Measurements from ENCODE around the gene PRELID3B. TPM values are rescaled to one million over a fixed set of nuclear protein-coding genes. Genes with fewer than 3 reads are reported as not detected.

The PRELID3B gene
- total RNA-seq, 1 experiment from 2014 or later = 83.4 TPM

DNA sequence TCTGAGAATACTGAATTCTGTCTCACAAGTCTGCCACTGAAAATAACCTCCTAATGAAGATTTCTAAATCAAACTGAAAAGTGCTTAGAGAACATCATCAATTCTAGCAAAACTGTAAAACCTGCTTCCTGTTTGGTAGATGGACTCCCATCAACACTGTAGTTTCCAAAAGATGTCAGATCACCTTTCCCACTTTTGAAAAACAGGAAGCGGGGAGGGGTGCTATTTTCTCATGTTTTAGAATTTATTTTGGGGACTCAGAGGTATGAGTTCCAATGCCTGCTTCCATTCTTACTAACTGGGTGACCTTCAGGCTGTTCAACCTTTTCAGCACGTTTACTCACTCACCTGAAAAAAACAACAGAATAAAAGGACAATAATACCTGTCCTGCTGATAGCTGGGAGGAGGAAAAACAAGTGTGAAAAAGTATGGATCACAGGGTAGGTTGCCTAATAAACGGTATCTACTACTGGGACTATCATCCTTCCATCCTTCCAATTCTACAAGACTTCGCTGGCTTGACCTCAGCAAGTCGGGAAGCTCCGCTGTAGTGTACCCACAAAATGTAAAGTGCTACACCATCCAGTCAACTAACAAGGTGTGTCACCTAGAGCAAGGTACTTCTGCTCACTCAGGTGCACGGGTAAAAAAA lies 11.5 kb downstream of the PRELID3B start:
- Histone ChIP-seq H3K27ac (ENCODE audit: low read depth, low read length, poor library complexity, severe bottlenecking) (peak overlapping the region; percentile 92), H3K9me3 (ENCODE audit: low read depth, low read length, poor library complexity, severe bottlenecking) (no peaks in the 10 kb centered on the region), H3K4me3 (ENCODE audit: low read depth, low read length, poor library complexity, severe bottlenecking) (peak overlapping the region; percentile 92), H3K27me3 (replicated peaks; ENCODE audit: insufficient read depth, low read depth, low read length, poor library complexity) (no peaks in the 10 kb centered on the region), H3K36me3 (ENCODE audit: insufficient read depth, low read length, poor library complexity, severe bottlenecking) (peaks cover 74% of the 10 kb centered on the region), H3K4me1 (ENCODE audit: insufficient read depth, low read length, poor library complexity, severe bottlenecking) (peaks cover 28% of the 10 kb centered on the region)
- ChIA-PET CTCF (no interaction called here), POLR2A (ENCODE audit: low non-redundant PET) (no interaction called here)
- intact Hi-C loops (cut with micrococcal nuclease; ENCODE audit: unreplicated experiment) = loop anchor here (5.0 kb wide), 2 partner anchors 49 to 139 kb away; partner anchors contain the start of gene NELFCD
- no TSS peak for BruUV-seq (replicated peaks)
- DNase-seq (ENCODE audit: low spot score) = no peak
- TF ChIP-seq, protein P1, sequence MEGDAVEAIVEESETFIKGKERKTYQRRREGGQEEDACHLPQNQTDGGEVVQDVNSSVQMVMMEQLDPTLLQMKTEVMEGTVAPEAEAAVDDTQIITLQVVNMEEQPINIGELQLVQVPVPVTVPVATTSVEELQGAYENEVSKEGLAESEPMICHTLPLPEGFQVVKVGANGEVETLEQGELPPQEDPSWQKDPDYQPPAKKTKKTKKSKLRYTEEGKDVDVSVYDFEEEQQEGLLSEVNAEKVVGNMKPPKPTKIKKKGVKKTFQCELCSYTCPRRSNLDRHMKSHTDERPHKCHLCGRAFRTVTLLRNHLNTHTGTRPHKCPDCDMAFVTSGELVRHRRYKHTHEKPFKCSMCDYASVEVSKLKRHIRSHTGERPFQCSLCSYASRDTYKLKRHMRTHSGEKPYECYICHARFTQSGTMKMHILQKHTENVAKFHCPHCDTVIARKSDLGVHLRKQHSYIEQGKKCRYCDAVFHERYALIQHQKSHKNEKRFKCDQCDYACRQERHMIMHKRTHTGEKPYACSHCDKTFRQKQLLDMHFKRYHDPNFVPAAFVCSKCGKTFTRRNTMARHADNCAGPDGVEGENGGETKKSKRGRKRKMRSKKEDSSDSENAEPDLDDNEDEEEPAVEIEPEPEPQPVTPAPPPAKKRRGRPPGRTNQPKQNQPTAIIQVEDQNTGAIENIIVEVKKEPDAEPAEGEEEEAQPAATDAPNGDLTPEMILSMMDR (conservative IDR thresholded peaks at IDR 0.05; ENCODE audit: low read depth, low read length) = no peak
- no peak for TF ChIP-seq EZH2 (IDR thresholded peaks at IDR 0.05; ENCODE audit: borderline replicate concordance, low read depth, low read length, poor library complexity, severe bottlenecking)

DNA sequence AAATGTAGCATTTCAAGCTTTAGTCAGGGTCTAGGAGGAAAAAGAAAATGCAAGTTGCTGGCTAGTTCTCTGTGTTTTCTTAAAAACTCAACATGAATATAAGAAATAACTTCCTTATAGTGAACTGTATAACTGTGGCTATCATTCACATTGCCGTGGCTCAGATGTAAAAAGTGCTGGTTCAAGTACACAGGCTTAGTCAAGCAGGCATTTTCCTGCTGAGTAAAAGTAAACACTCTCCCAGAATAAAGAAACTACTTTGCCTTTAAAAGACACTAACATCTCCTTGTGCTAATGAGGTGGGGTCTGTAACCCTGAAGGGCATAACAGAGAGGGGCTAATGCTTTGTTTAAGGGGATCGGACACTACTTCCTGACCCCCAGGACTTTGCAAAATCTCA lies 13.8 kb downstream of the PRELID3B start:
- CTCF ChIA-PET = interaction anchor here (0.6 kb wide), 1 partner anchor 44 kb away, joined by 7 read pairs; no protein-coding TSS in a partner anchor
- H3K4me1 ChIP-seq (ENCODE audit: insufficient read depth, low read length, poor library complexity, severe bottlenecking) = peaks cover 28% of the 10 kb centered on the region

DNA sequence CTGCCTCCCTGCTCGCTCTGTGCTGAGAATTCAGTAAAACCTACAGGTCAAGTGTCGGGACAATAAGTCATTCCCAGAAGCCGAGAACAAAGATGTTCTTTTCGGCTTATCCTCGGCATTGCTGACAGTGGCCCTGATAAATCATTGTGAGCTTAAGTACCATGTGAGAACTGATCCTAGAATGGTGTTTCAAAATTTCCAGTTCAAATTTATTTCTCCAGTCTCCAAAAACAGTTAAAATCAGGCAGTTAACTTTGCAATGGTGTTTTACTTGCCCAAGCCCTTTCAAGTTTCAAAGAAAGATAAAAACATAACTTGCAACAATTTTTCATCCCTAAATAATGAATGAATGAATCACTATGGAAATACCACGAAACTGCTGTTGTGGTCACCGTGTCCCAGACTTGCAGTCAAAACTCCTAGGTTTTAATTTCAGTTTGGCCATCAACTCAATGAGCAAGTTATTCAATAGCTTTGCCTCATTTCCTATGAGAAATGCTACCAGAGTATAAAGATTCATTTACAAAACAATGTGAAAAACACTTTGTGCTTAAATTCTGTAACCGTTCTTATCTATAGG lies 14.8 kb downstream of the PRELID3B start:
- Histone ChIP-seq H3K27ac (ENCODE audit: low read depth, low read length, poor library complexity, severe bottlenecking) (no peak overlapping the region), H3K27me3 (replicated peaks; ENCODE audit: insufficient read depth, low read depth, low read length, poor library complexity) (no peaks in the 10 kb centered on the region), H3K36me3 (ENCODE audit: insufficient read depth, low read length, poor library complexity, severe bottlenecking) (peaks cover 68% of the 10 kb centered on the region), H3K4me3 (ENCODE audit: low read depth, low read length, poor library complexity, severe bottlenecking) (no peak overlapping the region), H3K4me1 (ENCODE audit: insufficient read depth, low read length, poor library complexity, severe bottlenecking) (peaks cover 28% of the 10 kb centered on the region), H3K9me3 (ENCODE audit: low read depth, low read length, poor library complexity, severe bottlenecking) (no peaks in the 10 kb centered on the region)
- ChIA-PET CTCF (no interaction called here), POLR2A (ENCODE audit: low non-redundant PET) (no interaction called here)
- TF ChIP-seq EZH2 (IDR thresholded peaks at IDR 0.05; ENCODE audit: borderline replicate concordance, low read depth, low read length, poor library complexity, severe bottlenecking) = no peak
- TF ChIP-seq, protein P1 (conservative IDR thresholded peaks at IDR 0.05; ENCODE audit: low read depth, low read length) = no peak
- no TSS peak for BruUV-seq (replicated peaks)
- intact Hi-C loops (cut with micrococcal nuclease; ENCODE audit: unreplicated experiment) = no loop called here
- no peak for DNase-seq (ENCODE audit: low spot score)

More for the DNA sequence above, 13.8 kb downstream of the PRELID3B start:
- no peak for TF ChIP-seq EZH2 (IDR thresholded peaks at IDR 0.05; ENCODE audit: borderline replicate concordance, low read depth, low read length, poor library complexity, severe bottlenecking)
- TF ChIP-seq, protein P1 (conservative IDR thresholded peaks at IDR 0.05; ENCODE audit: low read depth, low read length) = no peak
- Histone ChIP-seq H3K27me3 (replicated peaks; ENCODE audit: insufficient read depth, low read depth, low read length, poor library complexity) (no peaks in the 10 kb centered on the region), H3K27ac (ENCODE audit: low read depth, low read length, poor library complexity, severe bottlenecking) (no peak overlapping the region), H3K4me3 (ENCODE audit: low read depth, low read length, poor library complexity, severe bottlenecking) (peak overlapping the region; percentile 9), H3K36me3 (ENCODE audit: insufficient read depth, low read length, poor library complexity, severe bottlenecking) (peaks cover 74% of the 10 kb centered on the region), H3K9me3 (ENCODE audit: low read depth, low read length, poor library complexity, severe bottlenecking) (no peaks in the 10 kb centered on the region)
- DNase-seq (ENCODE audit: low spot score) = no peak
- intact Hi-C loops (cut with micrococcal nuclease; ENCODE audit: unreplicated experiment) = no loop called here
- POLR2A ChIA-PET (ENCODE audit: low non-redundant PET) = no interaction called here
- BruUV-seq (replicated peaks) = no TSS peak
